GM23338 (cell line): ENCODE measurements around the gene FYB2. TPM values are rescaled to one million over a fixed set of nuclear protein-coding genes. Genes with fewer than 3 reads are reported as not detected.

ENCODE experiments used
- ATAC-seq: fragments of 200-7000 bp; cut with Tn5 transposase; 3 replicates; pipeline ENCODE4 v1.9.1; 2020
- DNase-seq: peaks from one replicate; pipeline ENCODE4 v3.0.0-alpha.2; 2015; ENCODE audit warnings: low spot score
- H2AFZ ChIP-seq: fragments of 200-600 bp; sonication (generic); 2 replicates; pipeline ENCODE4 v1.8.0; 2016; ENCODE audit warnings: antibody characterized with exemption, mild to moderate bottlenecking, moderate library complexity
- H3F3A ChIP-seq: fragments of 200-600 bp; sonication (generic); replicated peaks from 2 replicates; pipeline ENCODE4 v1.8.0; 2017; ENCODE audit warnings: antibody characterized with exemption, mixed run types, low read depth
- H3K27ac ChIP-seq: fragments of 200-600 bp; sonication (generic); 2 replicates; pipeline ENCODE4 v1.6.1; 2016; ENCODE audit warnings: low read depth
- H3K27me3 ChIP-seq: fragments of 200-600 bp; sonication (generic); 2 replicates; pipeline ENCODE4 v1.8.0; 2016; ENCODE audit warnings: mild to moderate bottlenecking, mixed run types, moderate library complexity; ENCODE audit not compliant: insufficient read depth
- H3K36me3 ChIP-seq: fragments of 200-600 bp; sonication (generic); 2 replicates; pipeline ENCODE4 v1.8.0; 2016; ENCODE audit warnings: mild to moderate bottlenecking; ENCODE audit not compliant: insufficient read depth
- H3K4me1 ChIP-seq: fragments of 200-600 bp; sonication (generic); 2 replicates; pipeline ENCODE4 v1.8.0; 2016; ENCODE audit warnings: mild to moderate bottlenecking, moderate library complexity; ENCODE audit not compliant: insufficient read depth
- H3K4me2 ChIP-seq: fragments of 200-600 bp; sonication (generic); 2 replicates; pipeline ENCODE4 v1.7.1; 2017; ENCODE audit warnings: mixed run types
- H3K4me3 ChIP-seq: fragments of 200-600 bp; sonication (generic); 2 replicates; pipeline ENCODE4 v1.6.1; 2016; ENCODE audit warnings: mixed run types
- H3K79me2 ChIP-seq: fragments of 200-600 bp; sonication (generic); replicated peaks from 2 replicates; pipeline ENCODE4 v1.8.0; 2017; ENCODE audit warnings: mild to moderate bottlenecking; ENCODE audit not compliant: insufficient read depth
- H3K9me2 ChIP-seq: fragments of 200-600 bp; sonication (generic); 2 replicates; pipeline ENCODE4 v1.8.0; 2017; ENCODE audit not compliant: insufficient read depth
- H4K20me1 ChIP-seq: fragments of 200-600 bp; sonication (generic); replicated peaks from 2 replicates; pipeline ENCODE4 v1.8.0; 2017; ENCODE audit warnings: mild to moderate bottlenecking; ENCODE audit not compliant: insufficient read depth
- H3K27ac Mint-ChIP-seq: 2 replicates; pipeline ENCODE4 v1.8.0; 2020; ENCODE audit warnings: inconsistent platforms, mild to moderate bottlenecking, moderate library complexity, mixed read lengths
- H3K27me3 Mint-ChIP-seq: 3 replicates; pipeline ENCODE4 v1.8.0; 2022; ENCODE audit warnings: low read depth, mild to moderate bottlenecking, moderate library complexity, mixed read lengths, inconsistent platforms; ENCODE audit not compliant: insufficient read depth, poor library complexity
- H3K36me3 Mint-ChIP-seq: 3 replicates; pipeline ENCODE4 v1.8.0; 2021; ENCODE audit warnings: low read depth, mild to moderate bottlenecking, inconsistent platforms, moderate library complexity, mixed read lengths
- H3K4me1 Mint-ChIP-seq: 3 replicates; pipeline ENCODE4 v1.8.0; 2020; ENCODE audit warnings: mild to moderate bottlenecking, inconsistent platforms, mixed read lengths
- H3K4me3 Mint-ChIP-seq: 3 replicates; pipeline ENCODE4 v1.8.0; 2021; ENCODE audit warnings: moderate library complexity, mild to moderate bottlenecking, inconsistent platforms, mixed read lengths
- H3K9me3 Mint-ChIP-seq: 3 replicates; pipeline ENCODE4 v1.8.0; 2020; ENCODE audit warnings: moderate library complexity, mild to moderate bottlenecking, inconsistent platforms, mixed read lengths
- CREB1 ChIP-seq: fragments of 250-450 bp; sonication (Bioruptor Pico); IDR thresholded peaks from 2 replicates; pipeline ENCODE4 v1.5.0; 2020; ENCODE audit warnings: low read depth, mild to moderate bottlenecking, moderate library complexity
- EZH2 ChIP-seq: fragments of 200-600 bp; sonication (generic); IDR thresholded peaks from one replicate; pipeline ENCODE4 v1.8.0; 2017; ENCODE audit warnings: antibody characterized with exemption, mild to moderate bottlenecking, low read depth; ENCODE audit not compliant: unreplicated experiment
- EZH2phosphoT487 ChIP-seq: fragments of 200-600 bp; sonication (generic); IDR thresholded peaks from one replicate; pipeline ENCODE4 v1.8.1; 2018; ENCODE audit warnings: antibody characterized with exemption; ENCODE audit not compliant: unreplicated experiment
- POLR2AphosphoS5 ChIP-seq: IDR thresholded peaks from 2 replicates; pipeline ENCODE4 v1.6.1; 2016; ENCODE audit warnings: antibody characterized with exemption, low read depth
- ZNF114 ChIP-seq: fragments of 250-450 bp; sonication (Bioruptor Pico); IDR thresholded peaks from 2 replicates; pipeline ENCODE4 v1.5.0; 2020; ENCODE audit warnings: mild to moderate bottlenecking, moderate library complexity
- ZNF331 ChIP-seq: fragments of 250-450 bp; sonication (Bioruptor Pico); IDR thresholded peaks from 2 replicates; pipeline ENCODE4 v1.5.0; 2020; ENCODE audit warnings: low read depth, mild to moderate bottlenecking, moderate library complexity
- polyA plus RNA-seq: library from polyadenylated mRNA; unstranded; fragments of >200 nt; fragmentation: Nextera tagmentation; extraction: Ambion mirVana; gene quantifications from 2 replicates; pipeline ENCODE4 v1.2.1, GENCODE V29; 2016
- total RNA-seq: library from RNA; depleted of rRNA; stranded (reverse); fragments of >200 nt; shearing (Covaris generic); gene quantifications from 2 replicates; pipeline ENCODE4 v1.2.3, GENCODE V29; 2014
- TF ChIP-seq, protein P1 (sequence below): IDR thresholded peaks from one replicate; pipeline ENCODE4 v1.6.1; 2018; ENCODE audit warnings: antibody characterized with exemption; ENCODE audit not compliant: unreplicated experiment
- TF ChIP-seq, protein P2 (sequence below): IDR thresholded peaks from 2 replicates; pipeline ENCODE4 v1.6.1; 2016; ENCODE audit warnings: antibody characterized with exemption

The FYB2 gene
- total and polyA plus RNA-seq, 2 experiments from 2014 or later = 0.39 TPM; not detected in 1

DNA sequence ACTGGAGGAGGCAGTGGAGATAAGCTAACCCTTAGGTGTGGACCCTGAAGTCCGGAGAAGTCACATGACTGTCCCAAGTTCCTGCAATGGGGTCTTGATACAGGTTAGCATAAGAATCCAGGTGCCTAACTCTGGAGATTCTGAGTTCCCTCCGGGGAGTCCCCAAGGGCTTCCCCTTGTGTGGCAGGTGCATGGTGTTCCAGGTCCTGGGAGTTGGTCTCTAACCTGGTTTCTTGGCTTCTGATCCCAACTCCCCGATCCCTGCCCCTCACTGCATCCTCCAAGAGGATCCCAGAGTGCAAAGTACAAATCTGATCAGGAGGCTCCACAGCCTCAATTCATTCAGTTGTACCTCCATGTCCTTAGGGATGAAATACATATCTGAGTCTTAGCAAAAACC, 26.1 kb upstream of the FYB2 start:
- Mint-ChIP-seq H3K9me3 (no peaks in the 10 kb centered on the region), H3K27ac (no peak overlapping the region), H3K4me1 (peaks cover 24% of the 10 kb centered on the region), H3K36me3 (no peaks in the 10 kb centered on the region; the same call in 2 of the 3 replicates), H3K4me3 (no peak overlapping the region), H3K27me3 (no peaks in the 10 kb centered on the region)
- peaks cover 12% of the 10 kb centered on the region; the same call in 1 of the 2 replicates for H3K9me2 ChIP-seq
- H3K27ac ChIP-seq = no peak overlapping the region
- DNase-seq (no peak), ATAC-seq (no peak)
- H3K4me2 ChIP-seq = no peak overlapping the region
- no peaks in the 10 kb centered on the region for H4K20me1 ChIP-seq
- H3K27me3 ChIP-seq = no peaks in the 10 kb centered on the region
- H3K4me3 ChIP-seq = no peak overlapping the region
- H3K4me1 ChIP-seq = peaks cover 16% of the 10 kb centered on the region
- no peak overlapping the region for H2AFZ ChIP-seq
- H3F3A ChIP-seq = no peaks in the 10 kb centered on the region
- H3K79me2 ChIP-seq = no peaks in the 10 kb centered on the region
- no peaks in the 10 kb centered on the region for H3K36me3 ChIP-seq
- TF ChIP-seq EZH2 = no peak

DNA sequence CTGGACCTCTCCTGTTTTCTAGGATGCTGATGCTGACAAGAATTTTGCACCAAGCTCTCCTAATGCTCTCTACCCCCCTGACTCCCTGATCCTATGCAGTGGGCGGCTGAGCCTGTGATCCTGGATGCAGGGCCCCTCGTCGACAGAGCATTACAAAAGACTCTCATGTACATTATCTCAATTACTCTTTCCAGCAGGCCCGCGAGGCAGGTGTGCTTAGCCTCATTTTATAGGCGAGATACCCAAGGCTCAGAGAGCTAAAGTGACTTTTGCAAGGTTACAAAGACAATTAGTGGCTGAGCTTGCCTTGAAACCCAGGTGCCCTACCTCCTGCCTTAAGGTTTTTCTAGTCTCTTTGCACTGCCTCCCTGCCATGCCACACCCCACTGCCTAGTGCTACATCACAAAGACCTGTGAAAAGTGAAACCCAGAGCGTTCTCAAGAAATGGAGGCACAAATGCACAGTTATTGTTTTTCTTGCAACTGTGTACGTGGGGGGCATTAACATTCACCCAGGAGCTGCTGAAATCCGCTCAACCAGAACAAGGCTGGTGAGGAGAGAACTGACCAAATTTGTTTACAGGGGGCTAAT, 25.4 kb upstream of the FYB2 start:
- no peaks in the 10 kb centered on the region for H3K27me3 Mint-ChIP-seq
- H3K27me3 ChIP-seq = no peaks in the 10 kb centered on the region
- H3K4me2 ChIP-seq = no peak overlapping the region

More for the DNA sequence above, 25.4 kb upstream of the FYB2 start:
- DNase-seq = no peak
- TF ChIP-seq CREB1 (CRISPR knock-in tag) (no peak), EZH2 (no peak), POLR2AphosphoS5 (no peak), ZNF331 (CRISPR knock-in tag) (no peak), ZNF114 (CRISPR knock-in tag) (no peak), EZH2phosphoT487 (no peak)
- TF ChIP-seq, protein P1, sequence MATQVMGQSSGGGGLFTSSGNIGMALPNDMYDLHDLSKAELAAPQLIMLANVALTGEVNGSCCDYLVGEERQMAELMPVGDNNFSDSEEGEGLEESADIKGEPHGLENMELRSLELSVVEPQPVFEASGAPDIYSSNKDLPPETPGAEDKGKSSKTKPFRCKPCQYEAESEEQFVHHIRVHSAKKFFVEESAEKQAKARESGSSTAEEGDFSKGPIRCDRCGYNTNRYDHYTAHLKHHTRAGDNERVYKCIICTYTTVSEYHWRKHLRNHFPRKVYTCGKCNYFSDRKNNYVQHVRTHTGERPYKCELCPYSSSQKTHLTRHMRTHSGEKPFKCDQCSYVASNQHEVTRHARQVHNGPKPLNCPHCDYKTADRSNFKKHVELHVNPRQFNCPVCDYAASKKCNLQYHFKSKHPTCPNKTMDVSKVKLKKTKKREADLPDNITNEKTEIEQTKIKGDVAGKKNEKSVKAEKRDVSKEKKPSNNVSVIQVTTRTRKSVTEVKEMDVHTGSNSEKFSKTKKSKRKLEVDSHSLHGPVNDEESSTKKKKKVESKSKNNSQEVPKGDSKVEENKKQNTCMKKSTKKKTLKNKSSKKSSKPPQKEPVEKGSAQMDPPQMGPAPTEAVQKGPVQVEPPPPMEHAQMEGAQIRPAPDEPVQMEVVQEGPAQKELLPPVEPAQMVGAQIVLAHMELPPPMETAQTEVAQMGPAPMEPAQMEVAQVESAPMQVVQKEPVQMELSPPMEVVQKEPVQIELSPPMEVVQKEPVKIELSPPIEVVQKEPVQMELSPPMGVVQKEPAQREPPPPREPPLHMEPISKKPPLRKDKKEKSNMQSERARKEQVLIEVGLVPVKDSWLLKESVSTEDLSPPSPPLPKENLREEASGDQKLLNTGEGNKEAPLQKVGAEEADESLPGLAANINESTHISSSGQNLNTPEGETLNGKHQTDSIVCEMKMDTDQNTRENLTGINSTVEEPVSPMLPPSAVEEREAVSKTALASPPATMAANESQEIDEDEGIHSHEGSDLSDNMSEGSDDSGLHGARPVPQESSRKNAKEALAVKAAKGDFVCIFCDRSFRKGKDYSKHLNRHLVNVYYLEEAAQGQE = no peak
- TF ChIP-seq, protein P2, sequence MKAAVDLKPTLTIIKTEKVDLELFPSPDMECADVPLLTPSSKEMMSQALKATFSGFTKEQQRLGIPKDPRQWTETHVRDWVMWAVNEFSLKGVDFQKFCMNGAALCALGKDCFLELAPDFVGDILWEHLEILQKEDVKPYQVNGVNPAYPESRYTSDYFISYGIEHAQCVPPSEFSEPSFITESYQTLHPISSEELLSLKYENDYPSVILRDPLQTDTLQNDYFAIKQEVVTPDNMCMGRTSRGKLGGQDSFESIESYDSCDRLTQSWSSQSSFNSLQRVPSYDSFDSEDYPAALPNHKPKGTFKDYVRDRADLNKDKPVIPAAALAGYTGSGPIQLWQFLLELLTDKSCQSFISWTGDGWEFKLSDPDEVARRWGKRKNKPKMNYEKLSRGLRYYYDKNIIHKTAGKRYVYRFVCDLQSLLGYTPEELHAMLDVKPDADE = no peak
- H3K4me3 Mint-ChIP-seq = no peak overlapping the region
- Histone ChIP-seq H3K36me3 (no peaks in the 10 kb centered on the region), H3K4me3 (no peak overlapping the region), H2AFZ (peak overlapping the region; percentile 74), H3K9me2 (peaks cover 12% of the 10 kb centered on the region; the same call in 1 of the 2 replicates), H3K79me2 (no peaks in the 10 kb centered on the region), H3K4me1 (peaks cover 9% of the 10 kb centered on the region; the same call in 1 of the 2 replicates), H4K20me1 (no peaks in the 10 kb centered on the region), H3K27ac (no peak overlapping the region), H3F3A (no peaks in the 10 kb centered on the region)
- peaks cover 19% of the 10 kb centered on the region for H3K4me1 Mint-ChIP-seq
- no peaks in the 10 kb centered on the region; the same call in 2 of the 3 replicates for H3K36me3 Mint-ChIP-seq
- peak; percentile 58 for ATAC-seq
- H3K27ac Mint-ChIP-seq = no peak overlapping the region
- H3K9me3 Mint-ChIP-seq = no peaks in the 10 kb centered on the region
